GM23338 (cell line): ENCODE data around the gene PIK3R5.

Experiments used
- CREB1 ChIP-seq: fragments of 250-450 bp; sonication (Bioruptor Pico); IDR thresholded peaks from 2 replicates; pipeline ENCODE4 v1.5.0; 2020; ENCODE audit warnings: low read depth, mild to moderate bottlenecking, moderate library complexity
- CTCF ChIP-seq, 2 experiments: fragments of 200-600 bp in 1 of 2; sonication (generic) in 1 of 2; conservative IDR thresholded peaks; 2 replicates each; pipeline versions ENCODE4 v1.5.1 to v1.6.1; 2016 to 2017; ENCODE audit warnings: antibody characterized with exemption in 2 of 2, low read depth in 2 of 2, mild to moderate bottlenecking in 2 of 2, moderate library complexity in 1 of 2
- ETS1 ChIP-seq: IDR thresholded peaks from 2 replicates; pipeline ENCODE4 v1.6.1; 2016; ENCODE audit warnings: antibody characterized with exemption
- EZH2 ChIP-seq: fragments of 200-600 bp; sonication (generic); IDR thresholded peaks from one replicate; pipeline ENCODE4 v1.8.0; 2017; ENCODE audit warnings: antibody characterized with exemption, mild to moderate bottlenecking, low read depth; ENCODE audit not compliant: unreplicated experiment
- EZH2phosphoT487 ChIP-seq: fragments of 200-600 bp; sonication (generic); IDR thresholded peaks from one replicate; pipeline ENCODE4 v1.8.1; 2018; ENCODE audit warnings: antibody characterized with exemption; ENCODE audit not compliant: unreplicated experiment
- JUNB ChIP-seq: IDR thresholded peaks from one replicate; pipeline ENCODE4 v1.6.1; 2016; ENCODE audit warnings: antibody characterized with exemption; ENCODE audit not compliant: unreplicated experiment
- POLR2AphosphoS5 ChIP-seq: IDR thresholded peaks from 2 replicates; pipeline ENCODE4 v1.6.1; 2016; ENCODE audit warnings: antibody characterized with exemption, low read depth
- REST ChIP-seq: IDR thresholded peaks from one replicate; pipeline ENCODE4 v1.6.1; 2018; ENCODE audit warnings: antibody characterized with exemption; ENCODE audit not compliant: unreplicated experiment
- STAT1 ChIP-seq: IDR thresholded peaks from one replicate; pipeline ENCODE4 v1.6.1; 2016; ENCODE audit warnings: antibody characterized with exemption; ENCODE audit not compliant: unreplicated experiment
- ZNF114 ChIP-seq: fragments of 250-450 bp; sonication (Bioruptor Pico); IDR thresholded peaks from 2 replicates; pipeline ENCODE4 v1.5.0; 2020; ENCODE audit warnings: mild to moderate bottlenecking, moderate library complexity
- ZNF331 ChIP-seq: fragments of 250-450 bp; sonication (Bioruptor Pico); IDR thresholded peaks from 2 replicates; pipeline ENCODE4 v1.5.0; 2020; ENCODE audit warnings: low read depth, mild to moderate bottlenecking, moderate library complexity

- TF ChIP-seq CTCF (conservative IDR thresholded peaks at IDR 0.05; ENCODE audit: low read depth in 2 of 2), result no peak
- no peak for TF ChIP-seq REST
- no peak for TF ChIP-seq JUNB
- TF ChIP-seq EZH2, result no peak
- TF ChIP-seq POLR2AphosphoS5, result no peak
- TF ChIP-seq EZH2phosphoT487, result no peak
- TF ChIP-seq ETS1, result no peak
- TF ChIP-seq STAT1, result no peak
- no peak for TF ChIP-seq CREB1 (CRISPR knock-in tag)
- no peak for TF ChIP-seq ZNF114
- TF ChIP-seq ZNF331 (CRISPR knock-in tag), result no peak
Observed at GRCh38 chr17:8956465-8956902, 9.0 kb downstream of the PIK3R5 start.
